AG09309 (cell line): ENCODE measurements around the gene KAT5.

Experiments
- DNase-seq: peaks from one replicate; pipeline ENCODE4 v3.0.0-alpha.2; 2010; ENCODE audit warnings: low read depth
- H3K4me3 ChIP-seq: 2 replicates; pipeline ENCODE4 v1.5.1; 2011; ENCODE audit warnings: mild to moderate bottlenecking, low read depth, low read length, moderate library complexity; ENCODE audit not compliant: control insufficient read depth
- CTCF ChIP-seq: IDR thresholded peaks from 2 replicates; pipeline ENCODE4 v1.5.1; 2011; ENCODE audit warnings: mild to moderate bottlenecking, low read depth, low read length, inconsistent platforms; ENCODE audit not compliant: insufficient read depth, control insufficient read depth; ENCODE audit errors: missing control alignments

The KAT5 gene

GRCh38 chr11:65711785-65712632 lies at the start of gene KAT5:
Gene KAT5, plus strand, starts transcription at chr11:65712252. Its CDS starts 16 bp downstream, at chr11:65712268.
- peak; percentile 98 for TF ChIP-seq CTCF
- peak; percentile 90 for DNase-seq

GRCh38 chr11:65662799-65663638 lies 49.0 kb upstream of the KAT5 start, which contains the start of gene RELA:
Gene RELA, minus strand, starts transcription at chr11:65662916. Its CDS starts 84 bp downstream, at chr11:65662832.
- DNase-seq = peak; percentile 78
- H3K4me3 ChIP-seq = peak within 1 kb of the TSS; percentile 65
- no peak for TF ChIP-seq CTCF

More at GRCh38 chr11:65711785-65712632, at the start of gene KAT5:
- H3K4me3 ChIP-seq = peak within 1 kb of the TSS; percentile 59

GRCh38 chr11:65663639-65664200 lies 48.3 kb upstream of the KAT5 start:
- TF ChIP-seq CTCF = no peak
- DNase-seq = peak; percentile 57

GRCh38 chr11:65672180-65672860 lies 39.7 kb upstream of the KAT5 start:
- no peak for DNase-seq
- no peak for TF ChIP-seq CTCF
- H3K4me3 ChIP-seq = no peak overlapping the region

More at GRCh38 chr11:65663639-65664200, 48.3 kb upstream of the KAT5 start:
- H3K4me3 ChIP-seq = peak overlapping the region; percentile 65

- DNase-seq = no peak
Observed at GRCh38 chr11:65672982-65673381, 39.1 kb upstream of the KAT5 start.

More at GRCh38 chr11:65672982-65673381, 39.1 kb upstream of the KAT5 start:
- no peak for TF ChIP-seq CTCF
- H3K4me3 ChIP-seq = no peak overlapping the region
